Measurements from ENCODE around the gene CAMSAP3.

Gene CAMSAP3

DNA sequence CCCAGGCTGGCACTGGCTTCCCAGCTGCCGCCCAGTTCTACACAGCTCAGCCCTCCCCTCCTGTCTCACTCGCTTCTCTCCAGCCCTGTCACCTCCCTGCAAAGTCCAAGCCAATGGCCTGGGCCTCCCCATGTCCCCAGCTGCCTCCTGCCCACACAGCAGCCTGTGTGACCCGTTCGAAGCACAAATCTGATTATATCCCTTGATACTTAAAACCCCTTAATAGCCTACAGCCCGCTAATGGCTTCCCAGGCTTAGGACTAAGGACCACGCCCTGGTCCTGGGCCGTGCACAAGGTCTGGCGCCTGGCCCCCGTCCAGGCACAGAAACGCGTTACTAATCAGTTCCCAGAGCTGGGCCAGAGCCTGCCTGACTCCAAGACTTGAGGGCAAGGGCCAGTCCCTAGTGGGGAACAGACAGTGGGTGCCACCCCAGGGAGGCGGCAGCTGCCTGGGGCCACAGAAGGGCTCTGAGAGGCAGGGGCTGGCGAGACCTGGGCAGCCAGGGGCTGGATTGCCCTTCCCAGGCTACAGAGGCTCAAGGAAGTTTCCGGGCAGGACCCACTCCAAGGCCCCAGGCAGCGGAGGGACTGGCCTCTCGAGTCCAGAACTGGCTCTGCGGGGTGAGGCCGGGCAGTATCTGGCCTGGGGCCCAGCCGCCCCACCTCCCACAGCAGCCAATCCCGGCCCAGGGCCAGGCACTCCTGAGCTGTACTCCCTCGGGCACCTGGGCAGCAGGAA is 23.3 kb downstream of the CAMSAP3 start:
- TF ChIP-seq, protein P1, sequence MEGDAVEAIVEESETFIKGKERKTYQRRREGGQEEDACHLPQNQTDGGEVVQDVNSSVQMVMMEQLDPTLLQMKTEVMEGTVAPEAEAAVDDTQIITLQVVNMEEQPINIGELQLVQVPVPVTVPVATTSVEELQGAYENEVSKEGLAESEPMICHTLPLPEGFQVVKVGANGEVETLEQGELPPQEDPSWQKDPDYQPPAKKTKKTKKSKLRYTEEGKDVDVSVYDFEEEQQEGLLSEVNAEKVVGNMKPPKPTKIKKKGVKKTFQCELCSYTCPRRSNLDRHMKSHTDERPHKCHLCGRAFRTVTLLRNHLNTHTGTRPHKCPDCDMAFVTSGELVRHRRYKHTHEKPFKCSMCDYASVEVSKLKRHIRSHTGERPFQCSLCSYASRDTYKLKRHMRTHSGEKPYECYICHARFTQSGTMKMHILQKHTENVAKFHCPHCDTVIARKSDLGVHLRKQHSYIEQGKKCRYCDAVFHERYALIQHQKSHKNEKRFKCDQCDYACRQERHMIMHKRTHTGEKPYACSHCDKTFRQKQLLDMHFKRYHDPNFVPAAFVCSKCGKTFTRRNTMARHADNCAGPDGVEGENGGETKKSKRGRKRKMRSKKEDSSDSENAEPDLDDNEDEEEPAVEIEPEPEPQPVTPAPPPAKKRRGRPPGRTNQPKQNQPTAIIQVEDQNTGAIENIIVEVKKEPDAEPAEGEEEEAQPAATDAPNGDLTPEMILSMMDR (IDR thresholded peaks at IDR 0.05; ENCODE audit: insufficient read depth, low read depth, low read length, missing control alignments), result no peak
- no peak overlapping the region for H3K4me3 ChIP-seq (ENCODE audit: low read depth, low read length)
- DNase-seq (ENCODE audit: low read depth), result no peak

DNA sequence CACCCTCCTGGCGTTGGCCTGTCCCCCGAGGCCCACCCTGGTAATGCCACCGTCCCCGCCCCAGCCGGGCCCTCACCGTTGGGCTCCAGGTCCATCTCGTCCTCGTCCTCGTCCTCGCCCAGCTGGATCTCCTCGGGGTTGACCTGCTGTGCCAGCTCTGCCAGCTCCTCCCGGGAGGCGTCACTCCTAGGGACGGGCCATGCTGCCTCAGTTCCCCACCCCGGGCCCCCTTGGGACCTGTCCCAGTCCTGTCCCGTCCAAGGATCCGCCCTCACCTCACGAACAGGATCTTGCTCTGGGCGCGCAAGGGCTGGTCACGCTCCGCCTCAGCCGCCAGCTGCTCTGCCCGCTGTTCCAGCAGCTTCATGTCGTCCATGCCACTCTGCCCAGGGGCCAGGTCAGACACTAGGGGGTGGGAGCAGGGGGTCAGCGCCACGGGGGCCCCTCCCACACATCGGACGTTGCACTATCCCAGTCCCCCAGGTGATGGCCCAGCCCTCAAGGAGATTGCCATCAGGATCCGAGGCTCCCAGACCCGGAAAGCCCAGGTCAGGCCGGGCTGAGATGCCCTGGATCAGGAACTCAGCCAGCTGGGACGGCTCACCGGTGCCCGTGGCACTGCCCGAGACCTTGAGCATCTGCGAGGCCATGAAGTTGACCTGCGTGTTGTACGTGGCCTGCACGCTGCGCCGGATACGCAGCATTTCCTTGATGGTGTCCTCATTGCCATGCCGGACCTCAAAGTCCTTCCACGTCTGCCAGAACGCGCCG is 24.2 kb downstream of the CAMSAP3 start:
- TF ChIP-seq, protein P1 (IDR thresholded peaks at IDR 0.05; ENCODE audit: insufficient read depth, low read depth, low read length, missing control alignments), result no peak
- DNase-seq (ENCODE audit: low read depth), result no peak
- no peak overlapping the region for H3K4me3 ChIP-seq (ENCODE audit: low read depth, low read length)

DNA sequence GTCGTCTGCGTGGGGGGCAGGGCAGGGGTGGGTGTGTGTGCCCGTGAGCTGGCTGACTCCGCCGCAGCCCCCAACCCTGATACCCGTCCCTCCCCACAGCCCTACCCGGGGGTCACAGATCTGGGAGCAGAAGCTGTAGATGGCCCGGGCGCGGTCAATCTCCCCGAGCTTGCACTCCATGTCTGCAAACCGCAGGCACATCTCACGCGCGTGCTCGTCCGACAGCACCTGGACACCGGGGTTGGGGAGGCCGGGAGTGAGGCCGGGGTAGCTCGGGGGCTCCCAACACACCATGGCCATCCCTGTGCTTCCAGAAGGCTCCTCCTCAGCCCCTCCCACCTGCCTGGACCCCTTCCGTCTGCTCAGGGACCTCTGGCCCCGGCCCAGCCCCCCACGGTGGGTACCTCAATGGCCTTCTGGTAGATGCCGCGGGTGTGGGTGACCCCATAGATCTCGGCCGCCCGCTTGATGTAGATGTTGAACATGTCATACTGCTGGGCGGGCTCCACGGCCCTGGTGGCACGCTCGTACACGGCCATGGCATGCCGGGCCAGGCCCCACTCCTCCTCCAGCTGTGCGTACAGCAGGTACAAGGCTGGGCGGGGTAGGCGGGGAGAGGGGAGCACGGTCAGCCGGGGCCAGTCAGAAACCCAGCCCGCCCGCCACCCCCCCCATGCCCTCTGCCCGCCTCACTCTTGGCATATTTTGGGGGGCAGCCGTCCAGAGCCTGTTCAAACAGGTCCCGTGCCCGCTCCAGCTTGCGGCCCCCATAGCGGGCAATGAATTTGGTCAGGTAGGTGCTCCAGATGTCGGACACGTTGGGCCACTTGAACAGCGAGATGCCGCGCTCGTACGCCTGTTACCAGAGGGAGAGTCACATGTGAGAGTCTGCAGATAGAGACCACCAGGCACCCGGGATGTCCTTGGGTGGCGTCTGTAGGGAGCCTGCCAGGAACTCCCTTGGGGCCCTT is 25.1 kb downstream of the CAMSAP3 start:
- no peak overlapping the region for H3K4me3 ChIP-seq (ENCODE audit: low read depth, low read length)
- TF ChIP-seq, protein P1 (IDR thresholded peaks at IDR 0.05; ENCODE audit: insufficient read depth, low read depth, low read length, missing control alignments), result no peak
- no peak for DNase-seq (ENCODE audit: low read depth)

DNA sequence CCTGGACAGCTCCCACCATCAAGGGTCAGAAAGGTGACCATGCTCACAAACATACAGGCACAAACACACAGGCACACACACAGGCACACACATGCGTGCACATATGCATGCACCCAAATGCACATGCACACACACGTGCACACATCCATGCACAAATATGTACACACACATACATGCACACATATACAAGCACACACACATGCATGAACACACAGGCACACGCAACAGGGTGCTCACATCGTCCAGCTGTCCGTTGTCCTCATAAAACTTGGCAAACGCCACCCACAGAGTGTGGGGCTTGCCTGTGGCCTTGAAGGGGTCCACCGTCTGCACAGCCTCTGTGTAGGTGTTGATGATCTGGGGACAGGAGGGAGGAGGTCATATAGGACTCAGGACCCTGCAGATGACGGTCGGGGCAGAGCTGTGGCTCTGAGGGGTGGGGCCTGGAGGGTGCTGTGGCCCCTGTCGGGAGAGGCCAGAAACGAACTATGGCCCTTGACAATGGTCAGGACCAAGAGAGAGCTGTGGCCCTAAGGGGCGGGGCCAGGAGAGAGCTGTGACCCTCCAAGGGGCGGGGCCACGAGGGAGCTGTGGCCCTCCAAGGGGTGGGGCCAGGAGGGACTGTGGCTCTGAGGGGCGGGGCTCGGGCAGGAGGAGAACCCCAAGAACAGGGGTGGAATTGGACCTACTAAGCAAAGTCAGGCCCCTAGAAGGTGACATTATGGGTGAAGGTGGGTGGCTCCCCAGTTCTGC is 27.4 kb downstream of the CAMSAP3 start:
- no peak overlapping the region for H3K4me3 ChIP-seq (ENCODE audit: low read depth, low read length)
- TF ChIP-seq, protein P1 (IDR thresholded peaks at IDR 0.05; ENCODE audit: insufficient read depth, low read depth, low read length, missing control alignments), result no peak
- DNase-seq (ENCODE audit: low read depth), result no peak

DNA sequence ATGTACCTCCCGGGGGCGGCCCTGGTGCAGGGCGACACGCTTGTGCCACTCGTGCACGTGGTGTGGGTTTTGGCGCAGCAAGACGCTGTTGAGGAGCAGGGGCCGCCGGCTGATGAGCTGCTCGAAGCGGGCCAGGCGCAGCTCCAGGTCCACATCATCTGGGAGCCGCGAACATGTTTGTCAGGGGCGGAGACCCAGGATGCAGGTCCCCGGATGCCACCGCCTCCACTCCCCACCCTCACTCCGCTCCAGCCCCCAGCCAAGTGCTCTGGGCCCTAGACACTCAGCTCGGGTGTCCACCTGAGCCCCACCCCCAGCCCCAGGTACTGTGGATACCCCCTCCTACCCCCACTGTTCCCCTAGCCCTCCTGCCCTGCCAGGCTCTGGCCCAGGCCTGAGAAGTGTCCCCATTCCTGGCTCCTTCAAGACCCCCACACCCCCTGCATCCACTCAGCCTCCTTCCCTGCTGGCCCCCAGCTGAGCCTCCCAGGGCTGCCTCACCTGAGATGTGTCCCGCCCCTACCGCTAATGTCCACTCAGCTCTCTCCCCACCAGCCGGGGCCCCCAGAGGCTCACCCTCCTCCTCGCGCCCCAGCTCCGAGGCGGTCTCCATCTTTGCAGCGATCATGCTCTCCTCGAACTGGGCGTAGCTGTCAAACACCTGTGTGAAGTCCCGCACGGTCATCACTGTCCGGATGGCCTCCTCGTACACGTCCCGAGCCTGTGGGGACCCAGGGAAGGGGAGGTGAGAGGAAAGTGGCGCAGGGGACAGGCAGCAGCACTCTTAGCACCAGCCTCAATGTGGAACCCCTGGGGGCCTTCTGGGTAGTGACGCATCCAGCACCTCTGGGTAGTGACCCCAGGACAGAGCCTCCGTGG is 28.3 kb downstream of the CAMSAP3 start:
- DNase-seq (ENCODE audit: low read depth), result no peak
- TF ChIP-seq, protein P1 (IDR thresholded peaks at IDR 0.05; ENCODE audit: insufficient read depth, low read depth, low read length, missing control alignments), result no peak
- H3K4me3 ChIP-seq (ENCODE audit: low read depth, low read length), result no peak overlapping the region

All from GM12865 (cell line).